ENCODE measurements around the gene GPR21. TPM values are rescaled to one million over a fixed set of nuclear protein-coding genes. Genes with fewer than 3 reads are reported as not detected.

GPR21 gene
- total RNA-seq, 1 donor from 2014 or later = not detected

GRCh38 chr9:123083680-123084079 is 50.2 kb downstream of the GPR21 start:
- no peak overlapping the region for H3K4me3 ChIP-seq (ENCODE audit: low read depth, low read length)
- TF ChIP-seq CTCF (conservative IDR thresholded peaks at IDR 0.05; ENCODE audit: low read depth, low read length) = no peak
- DNase-seq (ENCODE audit: low read depth) = no peak

GRCh38 chr9:123084256-123084655 is 50.8 kb downstream of the GPR21 start:
- DNase-seq (ENCODE audit: low read depth) = no peak
- H3K4me3 ChIP-seq (ENCODE audit: low read depth, low read length) = no peak overlapping the region
- TF ChIP-seq CTCF (conservative IDR thresholded peaks at IDR 0.05; ENCODE audit: low read depth, low read length) = no peak

Other genes with a start within 250 kb of the GPR21 start
- not detected in 2 replicates for gene OR5C1, start 244.7 kb upstream of the GPR21 start, total RNA-seq
- gene OR1K1, start 233.5 kb upstream of the GPR21 start, total RNA-seq = not detected in 2 replicates
- gene PDCL, start 205.1 kb upstream of the GPR21 start, total RNA-seq = 19.3 and 20.5 TPM in 2 replicates
- 26.1 and 35.2 TPM in 2 replicates for gene RC3H2, start 128.3 kb upstream of the GPR21 start, total RNA-seq
- 6.9 and 9.3 TPM in 2 replicates for gene ZBTB6, start 120.3 kb upstream of the GPR21 start, total RNA-seq
- gene ZBTB26, start 102.2 kb upstream of the GPR21 start, total RNA-seq = 2.5 and 2.9 TPM in 2 replicates
- 10.6 and 13.1 TPM in 2 replicates for gene RABGAP1, start 92.6 kb upstream of the GPR21 start, total RNA-seq
- 18.2 and 22.1 TPM in 2 replicates for gene STRBP, start 234.9 kb downstream of the GPR21 start, total RNA-seq

Data from epithelial cell of proximal tubule (primary cell).